ENCODE measurements around the gene TCTN1. TPM values are rescaled to one million over a fixed set of nuclear protein-coding genes. Genes with fewer than 3 reads are reported as not detected.

The TCTN1 gene
- total and polyA plus RNA-seq, 2 donors (not counting 3 experiments of a cell fraction or from before 2014, with no cell fraction given): 21.1 to 23.3 TPM

- no peaks in the 10 kb centered on the region for H3K4me1 ChIP-seq (ENCODE audit: control insufficient read depth, extremely low read depth, insufficient read depth, low read length)
- H3K9ac ChIP-seq (replicated peaks; ENCODE audit: extremely low read depth, insufficient read depth, low read length): no peak overlapping the region
- FAIRE-seq (no peak), DNase-seq (ENCODE audit: low read depth, low spot score) (no peak)
- CTCF ChIA-PET: no interaction called here
- no peak overlapping the region for H3K27ac ChIP-seq (ENCODE audit: insufficient read depth, low read depth, low read length)
- no peaks in the 10 kb centered on the region for H3K79me2 ChIP-seq (ENCODE audit: control insufficient read depth, insufficient read depth, low read length)
- no peak overlapping the region for H3K4me2 ChIP-seq (ENCODE audit: insufficient read depth, low read length)
- no TSS peak for BruUV-seq (replicated peaks)
- H3K27me3 ChIP-seq (ENCODE audit: control insufficient read depth in 2 of 2, insufficient read depth in 2 of 2, low read length in 2 of 2): no peaks in the 10 kb centered on the region
- intact Hi-C loops (cut with micrococcal nuclease) (no loop called here), dilution Hi-C loops (cut with MboI; ENCODE audit: extremely low pct_ligation_motif_present, low sequenced_read_pairs) (no loop called here)
- H2AFZ ChIP-seq (ENCODE audit: low read depth, low read length): no peak overlapping the region
- H3K9me1 ChIP-seq (replicated peaks; ENCODE audit: control insufficient read depth, extremely low read depth, insufficient read depth, low read length): no peaks in the 10 kb centered on the region
- H4K20me1 ChIP-seq (replicated peaks; ENCODE audit: control insufficient read depth, extremely low read depth, insufficient read depth, low read length): no peaks in the 10 kb centered on the region
- no peaks in the 10 kb centered on the region for H3K36me3 ChIP-seq (ENCODE audit: control insufficient read depth in 2 of 2, extremely low read depth in 1 of 2, insufficient read depth in 2 of 2, low read length in 2 of 2)
- no peak overlapping the region for H3K4me3 ChIP-seq (replicated peaks in 1 of 3; ENCODE audit: insufficient read depth in 1 of 3, low read depth in 1 of 3, low read length in 3 of 3)
- no peak for TF ChIP-seq POLR2A (IDR thresholded peaks at IDR 0.05; ENCODE audit: low read depth, low read length)
- no peaks in the 10 kb centered on the region for H3K9me3 ChIP-seq (replicated peaks; ENCODE audit: control insufficient read depth, insufficient read depth, low read length)
- POLR2A ChIA-PET: no interaction called here
Measured at GRCh38 chr12:110657747-110658146, 43.8 kb downstream of the TCTN1 start.

GRCh38 chr12:110658242-110658641 lies 44.3 kb downstream of the TCTN1 start:
- intact Hi-C loops (cut with micrococcal nuclease) (no loop called here), dilution Hi-C loops (cut with MboI; ENCODE audit: extremely low pct_ligation_motif_present, low sequenced_read_pairs) (no loop called here)
- TF ChIP-seq MYC (IDR thresholded peaks at IDR 0.05; ENCODE audit: low read depth, low read length) (no peak), MAX (IDR thresholded peaks at IDR 0.05; ENCODE audit: insufficient read depth, insufficient read length) (no peak), CTCF (IDR thresholded peaks at IDR 0.05; ENCODE audit: extremely low read depth in 1 of 2, insufficient read depth in 1 of 2, low read depth in 1 of 2, low read length in 2 of 2) (no peak), POLR2AphosphoS5 (IDR thresholded peaks at IDR 0.05; ENCODE audit: insufficient read depth, low read depth, low read length) (no peak), POLR2A (IDR thresholded peaks at IDR 0.05; ENCODE audit: low read depth, low read length) (no peak), EZH2 (IDR thresholded peaks at IDR 0.05; ENCODE audit: borderline replicate concordance, low read depth, low read length, severe bottlenecking) (no peak), FOS (IDR thresholded peaks at IDR 0.05; ENCODE audit: borderline replicate concordance, insufficient read depth, low read length) (no peak), GATA2 (IDR thresholded peaks at IDR 0.05; ENCODE audit: insufficient read depth, insufficient read length, low read depth, low read length) (no peak), JUN (IDR thresholded peaks at IDR 0.05; ENCODE audit: borderline replicate concordance, insufficient read depth, insufficient read length, low read depth) (no peak)
- no peaks in the 10 kb centered on the region for H3K27me3 ChIP-seq (ENCODE audit: control insufficient read depth in 2 of 2, insufficient read depth in 2 of 2, low read length in 2 of 2)
- FAIRE-seq (no peak), DNase-seq (ENCODE audit: low read depth, low spot score) (no peak)
- no peak overlapping the region for H3K9ac ChIP-seq (replicated peaks; ENCODE audit: extremely low read depth, insufficient read depth, low read length)
- ChIA-PET POLR2A (no interaction called here), CTCF (no interaction called here)
- no peaks in the 10 kb centered on the region for H3K9me3 ChIP-seq (replicated peaks; ENCODE audit: control insufficient read depth, insufficient read depth, low read length)
- no peaks in the 10 kb centered on the region for H3K9me1 ChIP-seq (replicated peaks; ENCODE audit: control insufficient read depth, extremely low read depth, insufficient read depth, low read length)
- H3K27ac ChIP-seq (ENCODE audit: insufficient read depth, low read depth, low read length): no peak overlapping the region
- no peaks in the 10 kb centered on the region for H4K20me1 ChIP-seq (replicated peaks; ENCODE audit: control insufficient read depth, extremely low read depth, insufficient read depth, low read length)
- H3K36me3 ChIP-seq (ENCODE audit: control insufficient read depth in 2 of 2, extremely low read depth in 1 of 2, insufficient read depth in 2 of 2, low read length in 2 of 2): no peaks in the 10 kb centered on the region
- no peak overlapping the region for H3K4me2 ChIP-seq (ENCODE audit: insufficient read depth, low read length)
- H3K79me2 ChIP-seq (ENCODE audit: control insufficient read depth, insufficient read depth, low read length): no peaks in the 10 kb centered on the region
- H3K4me1 ChIP-seq (ENCODE audit: control insufficient read depth, extremely low read depth, insufficient read depth, low read length): no peaks in the 10 kb centered on the region
- no peak overlapping the region for H3K4me3 ChIP-seq (replicated peaks in 1 of 3; ENCODE audit: insufficient read depth in 1 of 3, low read depth in 1 of 3, low read length in 3 of 3)
- H2AFZ ChIP-seq (ENCODE audit: low read depth, low read length): no peak overlapping the region
- BruUV-seq (replicated peaks): no TSS peak
